AG04449 (cell line): ENCODE measurements around the gene GOT1.

Source experiments
- CTCF ChIA-PET: fragments of 350-600 bp; formaldehyde crosslinking; extraction: SDS; loops from one replicate; lab custom pipeline; 2021; ENCODE audit warnings: antibody characterized with exemption; lab: Yijun Ruan, JAX
- POLR2A ChIA-PET: fragments of 400-600, 350-600 bp; formaldehyde crosslinking; extraction: SDS; loops from one replicate; lab custom pipeline; 2020; ENCODE audit warnings: antibody characterized with exemption, inconsistent platforms; lab: Yijun Ruan, JAX
- DNase-seq: peaks from one replicate; pipeline ENCODE4 v3.0.0-alpha.2; 2010; ENCODE audit warnings: low read depth, low spot score
- H3K4me3 ChIP-seq: 2 replicates; pipeline ENCODE4 v1.5.1; 2011; ENCODE audit warnings: low read depth, mild to moderate bottlenecking, control low read depth, low read length
- CTCF ChIP-seq: IDR thresholded peaks from one replicate; pipeline ENCODE4 v1.5.1; 2011; ENCODE audit warnings: mild to moderate bottlenecking, moderate library complexity, low read length, control low read depth, inconsistent platforms; ENCODE audit not compliant: insufficient read depth; ENCODE audit errors: missing control alignments

Gene GOT1

GRCh38 chr10:99424656-99425055, 5.8 kb downstream of the GOT1 start:
- H3K4me3 ChIP-seq = no peak overlapping the region
- POLR2A ChIA-PET = no interaction called here
- no peak for DNase-seq
- TF ChIP-seq CTCF = no peak
- CTCF ChIA-PET = interaction anchor here (1.3 to 4.3 kb wide), 2 partner anchors 10 to 14 kb away, joined by 3 to 29 read pairs; no protein-coding TSS in a partner anchor

DNA sequence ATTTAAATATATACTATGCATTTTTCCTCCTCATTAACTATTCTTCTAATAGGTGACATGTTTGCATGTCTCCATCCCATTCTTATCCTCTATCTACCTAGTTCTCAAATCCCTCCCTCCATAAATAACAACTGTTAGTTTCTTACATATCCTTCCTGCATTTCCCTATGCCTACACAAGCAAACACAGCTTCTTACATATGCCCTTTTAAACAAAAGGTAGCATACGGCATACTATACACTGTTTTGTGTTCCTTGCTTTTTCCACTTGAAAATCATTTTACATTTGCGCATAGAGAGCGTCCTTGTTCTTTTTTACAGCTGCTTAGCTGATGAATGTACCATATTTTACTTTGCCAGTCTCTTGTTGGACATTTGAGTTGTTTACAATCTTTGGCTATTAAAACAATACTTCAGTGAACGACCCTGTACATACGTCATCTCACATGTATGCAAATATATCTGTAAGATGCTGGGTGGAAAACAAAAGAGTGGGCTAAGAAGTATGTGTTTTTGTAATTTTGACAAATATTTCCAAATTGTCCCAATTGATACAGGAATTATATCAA, 7.8 kb downstream of the GOT1 start:
- ChIA-PET POLR2A (interaction anchor here (2.0 kb wide), 1 partner anchor 8 kb away, joined by 6 read pairs; the partner anchor contains the start of gene GOT1), CTCF (interaction anchor here (2.9 to 4.3 kb wide), 2 partner anchors 12 to 14 kb away, joined by 11 to 29 read pairs; no protein-coding TSS in a partner anchor)
- no peak for DNase-seq
- H3K4me3 ChIP-seq = no peak overlapping the region
- no peak for TF ChIP-seq CTCF

GRCh38 chr10:99421233-99421739, 9.1 kb downstream of the GOT1 start:
- ChIA-PET CTCF (interaction anchor here (1.2 to 2.9 kb wide), 2 partner anchors 15 to 28 kb away, joined by 3 to 11 read pairs; no protein-coding TSS in a partner anchor), POLR2A (interaction anchor here (2.0 kb wide), 1 partner anchor 9 kb away, joined by 6 read pairs; the partner anchor contains the start of gene GOT1)
- TF ChIP-seq CTCF = no peak
- H3K4me3 ChIP-seq = no peak overlapping the region
- no peak for DNase-seq

- no peak overlapping the region for H3K4me3 ChIP-seq
- no peak for DNase-seq
- no peak for TF ChIP-seq CTCF
- ChIA-PET POLR2A (interaction anchor here (0.7 kb wide), 1 partner anchor 11 kb away, joined by 3 read pairs; the partner anchor contains the start of gene GOT1), CTCF (interaction anchor here (1.4 to 2.9 kb wide), 2 partner anchors 10 to 16 kb away, joined by 6 to 11 read pairs; partner anchors contain the start of gene GOT1)
These were observed 10.7 kb downstream of the GOT1 start for GRCh38 chr10:99419688-99420087.

GRCh38 chr10:99418910-99419624, 11.4 kb downstream of the GOT1 start:
- ChIA-PET POLR2A (interaction anchor here (0.7 kb wide), 1 partner anchor 12 kb away, joined by 3 read pairs; the partner anchor contains the start of gene GOT1), CTCF (interaction anchor here (0.6 to 2.9 kb wide), 3 partner anchors 11 to 28 kb away, joined by 3 to 11 read pairs (median 6); partner anchors contain the start of gene GOT1)
- no peak for TF ChIP-seq CTCF
- no peak overlapping the region for H3K4me3 ChIP-seq
- no peak for DNase-seq

DNA sequence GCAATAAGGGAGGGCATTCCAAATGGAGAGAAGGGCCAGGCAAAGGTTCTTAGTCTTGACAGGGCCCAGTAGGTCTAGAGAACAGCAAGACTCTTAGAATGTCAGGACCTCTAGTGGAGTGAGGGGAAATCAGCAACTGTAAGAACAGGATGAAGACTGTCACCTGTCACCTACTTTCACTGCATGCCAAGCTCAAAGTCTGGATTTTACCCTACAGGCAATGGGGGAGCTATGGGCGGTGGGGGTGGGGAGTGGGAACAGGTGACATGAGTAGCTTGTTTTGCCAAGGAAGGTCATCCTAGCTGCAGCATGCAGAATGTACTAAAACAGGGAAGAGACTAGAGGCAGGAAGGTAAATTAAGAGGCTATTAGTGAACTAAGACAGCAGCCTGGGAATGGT, 18.3 kb downstream of the GOT1 start:
- TF ChIP-seq CTCF = no peak
- no peak overlapping the region for H3K4me3 ChIP-seq
- ChIA-PET POLR2A (no interaction called here), CTCF (interaction anchor here (0.7 kb wide), 1 partner anchor 24 kb away, joined by 3 read pairs; no protein-coding TSS in a partner anchor)
- DNase-seq = no peak
